ENCODE results near the gene TGFB3.
"Not testable (repeated sequence)": the region's sequence is repeated elsewhere in the genome, so short reads cannot be mapped to it uniquely, and the experiment has no call there.

The TGFB3 gene

GRCh38 chr14:75981426-75982265 lies at the start of gene TGFB3:
TGFB3 (minus strand) TSS chr14:75981995; CDS start chr14:75980893, 1,102 bp downstream.
- DNase-seq = peak; percentile 73

DNA sequence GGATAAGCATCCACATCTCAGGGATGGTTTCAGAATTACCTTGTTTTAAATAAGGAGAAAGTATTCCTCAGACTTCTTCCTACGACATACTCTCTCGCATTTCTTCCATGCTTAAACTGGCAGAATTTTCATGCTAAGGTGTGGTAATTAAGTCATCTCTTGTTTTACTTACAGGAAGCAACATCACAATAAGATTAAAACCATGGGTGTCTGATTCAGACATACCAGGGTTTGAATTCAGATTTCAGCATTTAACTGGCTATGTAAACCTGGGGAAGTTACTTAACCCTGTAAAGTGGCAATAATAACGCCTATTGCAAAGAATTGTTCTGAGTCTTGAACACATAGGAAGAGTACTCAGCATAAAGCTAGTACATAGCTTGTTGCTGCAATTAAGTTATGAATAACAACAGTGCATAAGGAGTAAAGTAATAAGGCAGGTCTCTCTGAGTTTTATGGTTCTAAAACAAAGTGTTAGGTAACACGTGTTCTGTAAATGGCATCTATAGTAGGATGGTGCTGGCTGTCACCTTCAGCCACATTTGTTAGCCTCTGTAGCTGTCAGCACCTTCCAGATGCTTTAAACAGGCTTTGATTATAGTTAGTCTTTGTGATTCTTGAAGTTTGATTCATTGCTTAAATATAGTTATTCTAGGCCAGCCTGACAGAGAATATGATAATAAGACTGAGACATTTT lies 42.6 kb upstream of the TGFB3 start:
- no peak for DNase-seq

DNA sequence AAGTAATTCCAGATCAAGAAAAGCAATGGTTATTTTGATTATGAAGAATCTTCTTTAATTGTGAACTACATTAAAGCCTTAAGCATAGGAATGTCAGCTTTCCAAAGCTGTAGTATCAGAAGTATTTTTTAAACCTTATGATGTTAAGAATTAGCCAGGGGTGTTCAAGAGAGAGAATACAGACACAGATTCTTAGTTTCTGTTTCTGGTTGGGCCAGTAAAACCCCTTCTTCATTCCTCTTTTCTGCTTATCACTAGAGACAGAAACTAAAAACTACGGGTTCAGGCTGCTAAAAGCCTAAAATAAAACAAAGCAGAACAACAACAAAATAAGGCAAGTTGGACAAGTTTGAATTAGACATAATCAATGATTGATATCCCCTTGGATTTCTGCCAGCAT lies 42.0 kb upstream of the TGFB3 start:
- DNase-seq = no peak

DNA sequence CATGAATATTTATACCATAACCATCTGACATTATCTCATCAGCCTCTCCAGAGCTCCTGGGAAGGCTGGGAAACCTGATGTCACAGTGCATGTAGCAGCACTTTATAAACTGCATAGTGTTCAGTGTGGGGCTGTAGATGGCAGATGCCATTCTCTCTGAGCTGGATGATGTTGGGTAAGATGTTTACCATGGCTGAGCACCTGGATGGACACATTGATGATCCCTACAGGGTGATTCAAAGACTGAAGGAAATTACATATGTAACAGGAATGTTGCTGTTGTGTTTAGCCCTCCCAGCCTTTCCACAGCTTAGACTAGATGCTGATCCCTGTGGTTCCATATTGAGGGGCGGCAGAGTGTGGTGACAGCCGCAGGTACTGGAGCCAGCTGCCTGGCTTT lies 41.2 kb upstream of the TGFB3 start:
- DNase-seq = no peak

DNA sequence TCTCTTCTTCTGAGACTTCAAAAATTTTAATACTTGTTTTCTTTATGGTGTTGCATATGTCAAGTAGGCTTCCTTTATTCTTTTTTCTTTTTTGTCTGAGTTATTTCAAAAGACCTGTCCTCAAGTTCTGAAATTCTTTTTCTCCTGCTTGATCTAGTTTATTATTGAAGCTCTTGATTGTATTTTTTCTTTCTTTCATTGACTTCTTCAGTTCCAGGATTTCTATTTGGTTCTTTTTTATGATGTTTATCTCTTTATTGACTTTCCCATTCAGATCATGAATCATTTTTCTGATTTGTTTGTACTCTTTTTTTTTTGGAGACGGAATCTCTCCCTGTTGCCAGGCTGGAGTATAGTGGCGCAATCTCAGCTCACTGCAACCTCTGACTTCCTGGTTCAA lies 37.9 kb upstream of the TGFB3 start:
- DNase-seq = no peak

GRCh38 chr14:76015668-76016067 lies 33.9 kb upstream of the TGFB3 start:
- no peak for DNase-seq

GRCh38 chr14:76015191-76015590 lies 33.4 kb upstream of the TGFB3 start:
- DNase-seq = no peak

GRCh38 chr14:76012354-76012753 lies 30.6 kb upstream of the TGFB3 start:
- no peak for DNase-seq

- no peak for DNase-seq
Measured at GRCh38 chr14:76011930-76012329, 30.1 kb upstream of the TGFB3 start.

- not testable (repeated sequence) for DNase-seq
Measured at GRCh38 chr14:76009627-76010026, 27.8 kb upstream of the TGFB3 start.

GRCh38 chr14:76007852-76008251 lies 26.1 kb upstream of the TGFB3 start:
- no peak for DNase-seq

DNA sequence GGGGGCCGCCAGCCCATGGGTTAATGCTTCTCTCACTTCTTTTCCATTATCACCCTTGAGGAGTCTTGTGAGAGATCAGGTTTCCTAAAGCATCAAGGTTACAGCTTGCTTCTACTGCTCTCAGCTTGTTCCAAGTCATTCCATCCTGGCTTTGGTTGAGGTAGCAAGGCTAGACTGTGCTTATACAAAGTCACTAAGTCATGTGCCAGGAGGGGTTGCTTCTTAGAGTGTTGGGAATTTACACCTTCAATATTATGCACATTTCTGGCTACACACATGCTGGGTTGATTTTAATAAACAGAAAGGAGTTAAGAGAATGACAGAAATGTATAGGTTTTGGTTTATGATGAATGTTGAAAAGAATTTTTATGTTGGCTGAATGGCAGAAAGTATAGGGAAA lies 25.6 kb upstream of the TGFB3 start:
- no peak for DNase-seq

DNA sequence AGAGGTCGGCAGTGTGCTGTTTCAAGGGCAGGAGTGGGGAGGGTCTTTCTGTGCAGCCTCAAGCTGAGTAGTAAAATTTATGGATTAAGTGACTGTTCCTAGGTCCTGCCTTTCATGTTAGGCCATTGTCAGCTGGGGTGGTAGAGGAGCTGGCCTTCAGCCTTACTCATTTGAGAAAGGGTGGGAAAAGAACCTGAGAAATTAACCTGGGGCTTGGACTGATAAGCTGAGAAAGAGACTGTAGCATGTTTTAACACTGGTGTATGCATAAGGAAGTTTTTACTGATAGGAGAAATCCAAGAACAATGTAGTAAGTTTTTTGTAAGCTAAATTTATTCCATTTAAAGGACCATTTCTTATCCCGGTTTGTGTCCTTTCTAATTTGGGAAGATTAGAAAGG lies 24.5 kb upstream of the TGFB3 start:
- DNase-seq = no peak

DNA sequence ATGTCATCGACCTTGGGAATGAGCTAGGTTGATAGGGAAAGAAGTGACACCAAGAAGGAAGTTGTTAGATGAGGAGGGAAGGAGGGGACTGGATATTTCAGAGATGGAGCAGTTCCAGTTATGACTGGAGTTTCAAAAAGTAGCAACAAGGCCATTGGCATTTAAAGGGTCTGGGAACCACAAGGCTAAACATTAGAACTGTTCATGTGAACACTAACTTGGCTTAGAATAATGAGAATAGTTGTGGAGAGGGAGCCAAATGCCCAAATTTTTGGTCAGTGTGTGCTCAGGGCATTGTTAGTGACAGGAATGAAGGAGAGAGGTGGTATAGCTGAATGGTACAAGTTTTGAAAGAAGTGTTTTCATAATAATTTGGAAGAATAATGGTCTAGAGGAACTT lies 20.6 kb upstream of the TGFB3 start:
- DNase-seq = no peak

DNA sequence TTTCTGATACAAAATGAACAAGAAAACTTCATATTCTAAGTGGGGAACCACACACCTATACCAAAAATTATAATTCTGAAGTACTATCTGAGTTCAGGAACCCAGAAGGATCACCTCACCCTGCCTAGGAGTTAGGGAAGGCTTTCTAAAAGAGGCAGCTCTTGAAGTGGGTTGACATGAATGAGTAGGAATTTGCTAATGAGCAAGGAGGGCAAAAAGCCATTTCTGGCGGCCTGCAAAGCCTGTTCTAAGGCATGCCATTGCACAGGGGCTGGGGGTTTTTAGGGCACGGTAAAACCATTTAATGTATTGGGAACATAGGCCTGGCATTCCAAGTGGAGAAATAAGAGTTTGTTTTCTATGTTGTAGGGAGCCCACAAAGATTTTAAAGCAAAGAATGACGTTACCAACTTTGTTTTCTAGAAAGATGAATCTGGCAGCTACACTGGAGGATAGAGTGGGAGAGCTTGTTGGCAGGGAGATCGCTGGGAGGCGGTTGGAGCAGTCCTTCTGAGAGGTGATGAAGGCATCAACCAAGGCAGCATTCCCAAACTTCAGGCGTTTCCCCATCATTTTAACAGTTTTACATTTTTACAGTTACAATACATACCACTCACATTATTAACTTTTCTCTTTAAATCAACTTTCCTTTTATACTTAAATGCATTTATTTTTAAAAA lies 17.9 kb upstream of the TGFB3 start:
- no peak for DNase-seq

GRCh38 chr14:75996488-75996887 lies 14.7 kb upstream of the TGFB3 start:
- no peak for DNase-seq

- DNase-seq = no peak
Measured at GRCh38 chr14:75995372-75996041, 13.7 kb upstream of the TGFB3 start.

DNA sequence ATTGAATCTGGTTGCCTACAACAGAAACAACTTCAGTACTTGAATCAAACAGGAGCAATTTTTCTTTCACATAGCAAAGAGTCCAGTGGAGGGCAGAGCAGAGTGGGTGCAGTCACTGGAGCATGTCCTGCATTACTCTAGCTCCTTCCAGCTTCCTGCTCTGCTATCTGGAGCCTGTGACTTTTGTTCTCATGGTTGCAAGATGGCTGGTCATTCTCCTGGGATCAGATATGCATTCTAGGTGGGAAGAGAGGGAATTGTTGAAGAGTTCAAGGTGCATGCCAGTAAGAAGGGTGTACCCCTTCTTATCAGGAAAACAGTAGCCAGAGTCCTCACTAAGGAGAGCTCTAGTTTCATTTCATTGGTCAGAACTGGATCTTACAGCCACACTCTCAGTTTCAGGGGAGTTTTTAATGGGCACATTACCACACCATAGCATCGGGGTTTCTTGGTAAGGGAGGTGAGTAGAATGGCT lies 11.8 kb upstream of the TGFB3 start:
- DNase-seq = no peak

GRCh38 chr14:75991753-75992152 lies 10.0 kb upstream of the TGFB3 start:
- no peak for DNase-seq

- no peak for DNase-seq
Measured at GRCh38 chr14:75990297-75990696, 8.5 kb upstream of the TGFB3 start.

DNA sequence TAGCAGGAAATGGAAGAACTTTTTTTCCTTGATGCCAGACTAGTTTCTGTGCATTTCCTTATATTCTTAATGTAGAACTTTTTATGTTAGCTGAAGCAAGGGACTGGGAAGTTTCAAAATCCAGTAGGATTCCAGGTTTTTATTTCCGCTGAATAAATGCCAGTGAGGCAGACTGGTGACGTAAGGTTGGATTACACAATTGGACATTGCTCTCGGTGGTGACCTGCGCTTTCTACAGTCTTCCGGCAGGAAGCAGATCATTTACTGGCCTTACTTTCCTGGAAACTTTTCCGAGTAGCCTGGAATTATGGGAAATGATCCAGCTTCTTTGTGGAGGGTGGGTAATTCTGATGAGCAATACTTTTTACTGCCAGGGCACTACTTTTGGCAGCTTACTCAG lies 7.3 kb upstream of the TGFB3 start:
- no peak for DNase-seq

DNA sequence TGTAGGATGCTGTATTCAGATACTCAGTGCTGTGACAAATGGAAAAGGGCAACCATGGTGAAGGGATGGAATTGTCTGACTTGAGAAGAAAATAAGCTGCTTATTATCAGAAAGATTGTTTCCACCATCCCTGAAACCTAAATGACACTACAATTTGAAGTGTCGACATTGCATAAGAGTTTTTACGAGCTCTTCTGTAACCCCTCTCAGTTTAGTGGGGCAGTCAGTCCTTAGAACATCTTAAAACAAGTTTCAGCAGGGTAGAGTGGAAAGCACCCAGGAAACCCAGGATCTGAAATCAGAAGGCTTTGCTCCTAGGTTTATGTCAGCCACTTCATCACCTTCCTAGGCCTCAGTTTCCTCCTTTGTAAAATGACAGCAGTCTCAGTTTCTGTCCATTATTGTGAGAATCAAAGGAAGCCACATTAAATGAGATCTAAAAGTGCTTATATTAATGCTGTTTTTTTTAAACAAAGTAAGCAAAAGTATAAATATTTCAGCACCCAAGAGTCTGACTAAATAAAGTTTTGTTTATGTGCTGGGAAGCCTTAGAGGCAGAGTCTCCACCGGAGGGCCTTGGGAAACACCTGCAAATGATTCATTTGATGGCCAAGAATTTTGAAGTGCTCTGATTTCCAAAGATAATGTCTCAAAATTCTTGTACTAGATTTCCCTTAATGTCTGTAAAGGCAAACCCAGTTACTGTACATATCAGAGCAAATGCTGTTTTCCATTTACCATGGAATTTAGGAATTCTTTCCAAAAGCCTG lies 5.6 kb upstream of the TGFB3 start:
- DNase-seq = no peak

Data from CD4-positive, alpha-beta T cell treated with Interleukin-17A for 4 hours (primary cell).